ENCODE data around the gene CLEC10A.
A peak's percentile ranks its signal among the peaks of the same experiment; 100 is the strongest.
"Not testable (repeated sequence)": the region's sequence is repeated elsewhere in the genome, so short reads cannot be mapped to it uniquely, and the experiment has no call there.

Gene CLEC10A

DNA sequence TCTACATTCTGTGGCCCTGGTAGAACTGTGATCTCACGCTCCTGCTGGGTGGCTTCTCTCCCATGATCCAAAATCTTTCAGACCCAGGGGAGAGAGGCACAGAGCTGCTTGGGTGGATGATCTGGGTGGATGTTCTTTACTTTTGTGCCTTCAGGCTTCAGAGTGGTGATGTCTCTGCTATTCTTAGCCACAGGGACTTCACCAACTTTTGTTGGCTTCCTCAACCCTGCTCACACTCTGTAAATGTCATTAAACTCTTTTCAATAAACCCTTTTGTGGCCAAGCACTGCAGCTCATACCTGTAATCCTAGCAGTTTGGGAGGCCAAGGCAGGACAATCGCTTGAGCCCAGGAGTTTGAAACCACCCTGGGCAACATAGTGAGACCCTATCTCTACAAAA is 7.6 kb downstream of the CLEC10A start:
- DNase-seq (ENCODE audit: low spot score), result no peak

DNA sequence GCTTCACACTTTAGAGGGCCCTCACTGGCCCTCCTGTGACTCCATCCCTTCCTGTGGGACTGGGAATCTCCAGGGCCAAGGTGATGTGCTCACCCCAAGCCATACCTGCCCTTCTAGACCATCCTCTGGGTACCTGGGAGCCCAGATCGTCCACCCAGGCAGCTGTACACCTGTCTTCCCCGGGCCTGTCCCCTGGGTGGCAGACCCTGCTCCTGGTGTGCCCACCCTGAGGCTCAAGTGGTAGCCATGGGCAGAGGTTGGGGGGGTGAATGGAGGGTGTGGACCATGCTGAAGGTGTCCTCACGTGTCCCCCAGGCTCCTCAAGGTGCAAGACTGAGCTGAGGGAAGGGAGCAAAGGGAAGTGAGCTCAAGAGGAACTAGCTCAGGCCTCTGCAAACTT is 9.3 kb downstream of the CLEC10A start:
- no peak for DNase-seq (ENCODE audit: low spot score)

DNA sequence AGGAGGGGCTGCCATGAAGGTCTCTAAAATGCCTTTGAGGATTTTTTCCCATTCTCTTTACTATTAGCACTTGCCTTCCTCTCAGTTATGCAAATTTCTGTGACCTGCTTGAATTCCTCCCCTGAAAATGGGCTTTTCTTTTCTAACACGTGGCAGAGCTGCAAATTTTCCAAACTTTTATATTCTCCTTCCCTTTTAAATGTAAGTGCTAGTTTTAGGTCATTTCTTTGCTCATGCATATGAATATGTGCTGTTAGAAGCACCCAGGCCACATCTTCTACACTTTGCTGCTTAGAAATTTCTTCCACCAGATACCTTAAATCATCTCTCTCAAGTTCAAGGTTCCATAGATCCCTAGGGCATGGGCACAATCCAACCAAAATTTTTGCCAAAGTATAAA is 11.8 kb downstream of the CLEC10A start:
- no peak for DNase-seq (ENCODE audit: low spot score)

DNA sequence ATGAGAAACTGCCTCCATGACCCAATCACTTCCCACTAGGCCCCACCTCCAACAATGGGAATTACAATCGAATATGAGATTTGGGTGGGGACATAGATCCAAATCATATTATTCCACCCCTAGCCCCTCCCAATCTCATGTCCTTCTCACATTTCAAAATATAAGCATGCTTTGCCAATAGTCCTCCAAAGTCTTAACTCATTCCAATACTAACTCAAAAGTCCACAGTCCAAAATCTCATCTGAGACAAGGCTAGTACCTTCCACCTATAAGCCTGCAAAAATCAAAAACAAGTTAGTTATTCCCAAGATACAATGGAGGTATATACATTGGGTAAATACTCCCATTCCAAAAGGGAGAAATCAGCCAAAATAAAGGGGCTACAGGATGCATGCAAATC is 12.9 kb downstream of the CLEC10A start:
- DNase-seq (ENCODE audit: low spot score), result no peak

DNA sequence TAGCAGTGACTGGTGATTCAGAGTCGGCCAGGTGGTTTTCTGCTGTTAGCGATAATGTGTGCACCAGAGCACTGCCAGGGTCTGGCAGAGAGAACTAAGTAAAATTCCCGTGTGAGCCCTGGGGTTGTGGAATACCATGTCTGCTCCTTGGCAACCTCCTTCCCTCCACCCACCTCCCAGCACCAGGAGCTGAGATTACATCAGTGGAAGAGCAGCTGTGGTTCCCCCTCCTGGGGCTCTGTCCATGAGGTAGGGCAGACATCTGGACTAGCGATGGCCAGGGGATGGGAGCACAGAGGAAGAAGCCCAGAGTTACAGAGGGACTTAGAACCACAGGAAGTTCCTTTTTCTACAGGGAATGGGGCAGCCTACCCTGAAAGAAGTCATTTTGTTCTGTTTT is 15.8 kb downstream of the CLEC10A start:
- DNase-seq (ENCODE audit: low spot score), result no peak

DNA sequence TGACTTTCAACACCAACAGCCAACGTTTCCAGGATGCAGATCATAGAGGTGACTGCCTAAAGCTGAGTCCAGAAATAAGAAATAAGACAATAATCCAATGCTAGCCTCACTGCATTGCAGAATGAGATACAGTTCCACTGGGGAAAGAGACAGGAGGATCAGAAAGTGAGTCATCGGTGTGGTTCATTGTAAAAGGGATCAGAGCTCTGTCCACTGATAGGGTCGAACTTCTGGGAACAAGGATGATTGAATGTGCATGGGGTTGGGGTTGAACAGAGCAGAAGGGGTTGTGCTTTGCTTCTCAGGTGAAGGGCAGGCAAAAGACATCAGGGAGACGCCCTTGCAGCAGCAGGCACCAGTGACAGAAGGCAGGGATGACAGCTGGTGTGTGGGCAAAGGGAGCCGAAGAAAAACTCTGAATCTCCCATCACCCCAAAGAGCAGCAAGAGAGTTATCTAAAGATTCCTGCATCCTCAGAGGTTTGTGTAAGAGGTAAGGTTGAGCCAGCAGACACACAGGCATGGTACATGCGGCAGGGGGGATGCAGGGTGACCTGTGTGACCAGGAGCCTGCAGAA is 16.4 kb downstream of the CLEC10A start:
- DNase-seq (ENCODE audit: low spot score), result no peak

DNA sequence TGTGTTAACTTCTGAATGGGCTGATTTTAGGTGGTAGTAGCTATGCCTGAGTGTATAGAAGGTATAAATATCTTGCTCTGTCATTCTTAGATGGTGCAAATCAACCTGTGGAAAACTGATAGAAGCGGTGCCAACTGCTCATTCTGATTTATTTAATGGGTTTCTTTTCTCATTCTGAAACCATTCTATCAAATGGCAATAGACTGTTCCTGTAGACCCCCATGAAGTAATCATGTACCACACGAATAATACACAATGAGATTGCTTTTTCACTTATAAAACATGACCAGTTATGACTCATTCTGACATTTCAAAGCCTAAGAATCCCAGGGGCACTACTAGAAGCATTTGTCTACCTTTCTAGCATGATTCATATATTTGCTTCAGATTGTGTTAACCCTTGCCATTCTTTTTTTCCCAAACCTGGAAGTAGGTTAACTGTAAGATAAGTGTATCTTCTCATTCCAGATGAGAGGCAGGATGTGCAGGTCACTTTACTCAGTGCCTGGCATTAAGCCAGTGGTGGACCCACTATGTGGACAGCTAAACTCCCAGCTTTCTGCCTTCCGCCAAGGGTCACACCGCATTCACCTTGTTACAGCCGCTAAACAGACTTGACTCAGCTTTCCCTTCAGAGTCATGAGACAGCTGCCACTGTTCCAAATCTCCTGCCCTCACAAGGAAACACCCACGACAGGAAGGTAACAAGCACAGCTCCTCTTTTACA is 19.7 kb downstream of the CLEC10A start:
- no peak for DNase-seq (ENCODE audit: low spot score)

DNA sequence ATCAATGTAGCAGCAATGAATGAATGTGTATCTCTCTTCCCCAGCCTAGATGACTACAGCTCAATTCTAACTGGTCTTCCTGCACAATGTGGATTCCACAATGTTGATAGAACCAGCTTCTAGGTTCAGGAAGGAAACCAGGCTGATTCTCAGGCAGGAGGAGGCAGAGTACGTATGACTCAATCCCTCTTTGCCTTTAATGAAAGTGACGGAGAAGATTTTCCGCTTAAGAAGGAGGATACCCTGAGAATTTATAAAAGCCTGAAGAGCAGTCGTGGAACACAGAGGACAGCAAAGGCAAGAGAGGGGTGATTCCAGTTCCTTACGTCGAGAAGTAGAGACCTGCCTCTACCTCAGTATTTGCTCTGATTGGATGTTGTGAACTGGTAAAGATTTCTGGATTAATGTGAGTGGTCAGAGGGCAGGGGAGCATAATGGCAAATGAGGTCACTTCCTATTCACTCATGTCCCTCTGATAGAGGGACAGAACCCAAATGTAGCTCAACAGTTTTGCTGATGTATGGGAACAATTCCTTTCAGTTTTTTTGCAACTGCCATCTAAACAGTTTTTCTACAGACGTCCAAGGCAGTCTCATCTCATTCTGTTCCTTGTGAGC is 21.1 kb downstream of the CLEC10A start:
- no peak for DNase-seq (ENCODE audit: low spot score)

DNA sequence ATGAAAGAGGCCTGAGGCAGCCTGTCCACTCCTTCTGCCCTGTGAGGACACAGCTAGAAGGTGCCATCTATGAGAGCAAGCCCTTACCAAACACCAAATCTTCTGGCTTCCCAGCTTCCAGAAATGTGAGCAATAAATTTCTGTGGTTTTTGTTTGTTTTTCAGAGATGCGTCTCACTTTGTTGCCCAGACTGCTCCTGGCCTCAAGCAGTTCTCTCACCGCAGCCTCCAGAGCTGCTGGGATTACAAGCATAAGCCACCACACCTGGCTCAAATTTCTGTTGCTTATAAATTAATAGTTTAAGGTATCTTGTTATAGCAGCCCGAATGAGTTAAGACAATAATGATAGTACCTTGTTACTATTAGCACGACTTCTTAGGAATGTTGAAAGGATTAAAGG is 23.7 kb downstream of the CLEC10A start:
- no peak for DNase-seq (ENCODE audit: low spot score)

DNA sequence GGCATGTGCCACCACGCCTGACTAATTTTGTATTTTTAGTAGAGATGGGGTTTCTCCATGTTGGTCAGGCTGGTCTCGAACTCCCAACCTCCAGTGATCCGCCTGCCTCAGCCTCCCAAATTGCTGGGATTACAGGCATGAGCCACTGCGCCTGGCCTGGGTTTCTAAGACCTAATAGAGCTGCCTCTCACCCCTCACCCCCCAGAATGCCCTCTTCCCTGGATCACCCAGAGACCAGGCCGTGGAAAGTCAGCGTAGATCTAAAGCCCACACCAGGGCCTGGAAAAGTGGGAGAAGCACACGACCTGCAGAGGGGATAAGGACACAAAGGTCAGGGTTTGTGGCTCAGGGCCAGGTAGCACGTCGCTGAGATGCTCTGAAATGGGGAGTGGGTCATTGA is 29.5 kb downstream of the CLEC10A start:
- DNase-seq (ENCODE audit: low spot score), result not testable (repeated sequence)

DNA sequence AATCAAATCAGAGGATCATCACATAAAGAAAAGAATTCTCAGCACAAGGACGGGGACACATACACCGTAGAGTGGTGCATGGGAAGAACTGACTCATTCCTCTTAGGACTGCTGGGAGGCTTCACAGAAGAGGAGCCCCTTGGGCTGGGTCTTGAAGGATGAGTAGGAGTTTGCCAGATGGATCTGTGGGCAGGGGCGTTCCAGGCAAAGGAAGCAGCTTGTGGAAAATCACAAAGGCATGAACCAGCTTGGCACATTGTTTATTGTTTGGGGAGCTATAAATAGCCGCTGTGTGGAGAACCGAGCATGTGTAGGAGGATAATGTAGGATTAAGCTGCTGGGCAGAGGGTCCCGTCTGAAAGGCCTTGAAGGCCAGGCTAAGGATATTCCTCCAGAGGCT is 31.1 kb downstream of the CLEC10A start:
- no peak for DNase-seq (ENCODE audit: low spot score)

DNA sequence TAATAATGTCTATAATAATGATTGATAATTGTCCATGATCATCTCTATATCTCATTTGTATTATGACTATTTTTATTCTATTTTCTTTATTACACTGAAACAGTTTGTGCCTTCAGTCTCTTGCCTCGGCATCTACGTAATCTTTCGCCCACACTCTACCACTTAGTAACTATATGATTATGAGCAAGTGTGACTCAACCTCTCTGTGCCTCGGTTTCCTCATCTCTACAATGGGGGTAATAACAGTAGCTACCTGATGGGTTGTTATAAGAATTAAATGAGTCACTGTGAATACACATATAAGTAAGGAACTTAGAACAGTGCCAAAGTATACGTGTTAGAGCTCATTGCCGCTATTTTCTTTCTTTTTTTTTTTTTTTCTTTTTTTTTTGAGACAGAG is 32.5 kb downstream of the CLEC10A start:
- peak; percentile 32 for DNase-seq (ENCODE audit: low spot score)

DNA sequence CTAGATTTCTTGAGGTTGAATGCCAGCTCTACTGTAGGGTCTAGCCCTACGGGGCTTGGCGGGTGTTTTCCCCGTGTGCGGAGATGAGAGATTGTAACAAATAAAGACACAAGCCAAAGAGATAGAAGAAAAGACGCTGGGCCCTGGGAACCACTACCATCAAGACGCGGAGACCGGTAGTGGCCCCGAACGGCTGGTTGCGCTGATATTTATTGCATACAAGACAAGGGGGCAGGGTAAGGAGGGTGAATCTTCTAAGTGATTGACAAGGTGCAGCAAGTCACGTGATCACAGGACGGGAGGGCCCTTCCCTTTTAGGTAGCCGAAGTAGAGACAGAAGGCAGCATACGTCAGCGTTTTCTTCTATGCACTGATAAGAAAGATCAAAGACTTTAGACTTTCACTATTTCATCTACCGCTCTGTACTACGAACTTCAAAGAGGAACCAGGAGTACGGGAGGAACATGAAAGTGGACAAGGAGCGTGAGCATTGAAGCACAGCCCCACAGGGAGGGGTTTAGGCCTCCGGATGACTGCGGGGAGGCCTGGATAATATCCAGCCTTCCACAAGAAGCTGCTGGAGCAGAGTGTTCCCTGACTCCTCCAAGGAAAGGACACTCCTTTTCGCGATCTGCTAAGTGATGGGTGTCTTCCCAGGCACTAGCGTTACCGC is 33.2 kb downstream of the CLEC10A start:
- DNase-seq (ENCODE audit: low spot score), result peak; percentile 87

DNA sequence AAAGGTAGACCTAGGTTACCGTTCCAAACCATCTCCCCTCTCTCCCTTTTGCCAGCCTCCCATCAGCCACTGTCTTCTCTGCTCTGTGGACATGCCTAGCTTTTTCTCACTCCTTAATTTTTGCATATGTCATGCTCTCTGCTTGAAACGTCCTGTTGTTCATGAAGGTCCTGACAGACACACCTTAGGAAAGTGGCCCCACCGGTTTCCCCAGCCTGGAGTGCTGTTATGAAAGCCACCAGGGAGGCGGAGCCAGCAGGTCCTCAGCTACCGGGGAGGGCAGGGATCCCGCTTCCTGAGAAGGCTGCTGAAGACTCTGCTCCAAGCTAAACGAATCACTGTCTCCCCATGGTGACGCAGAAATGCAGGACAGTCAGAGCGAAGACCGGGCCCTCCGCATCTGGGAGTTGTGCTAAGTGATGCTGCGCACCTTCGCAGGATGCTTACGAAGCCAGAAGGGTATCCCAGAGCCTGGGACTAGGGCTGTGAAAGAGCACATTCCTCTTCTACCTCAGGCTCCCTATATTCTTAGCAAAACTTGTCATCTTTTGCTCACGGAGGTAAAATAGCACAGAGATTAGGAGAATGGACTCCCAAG is 33.8 kb downstream of the CLEC10A start:
- peak; percentile 38 for DNase-seq (ENCODE audit: low spot score)

DNA sequence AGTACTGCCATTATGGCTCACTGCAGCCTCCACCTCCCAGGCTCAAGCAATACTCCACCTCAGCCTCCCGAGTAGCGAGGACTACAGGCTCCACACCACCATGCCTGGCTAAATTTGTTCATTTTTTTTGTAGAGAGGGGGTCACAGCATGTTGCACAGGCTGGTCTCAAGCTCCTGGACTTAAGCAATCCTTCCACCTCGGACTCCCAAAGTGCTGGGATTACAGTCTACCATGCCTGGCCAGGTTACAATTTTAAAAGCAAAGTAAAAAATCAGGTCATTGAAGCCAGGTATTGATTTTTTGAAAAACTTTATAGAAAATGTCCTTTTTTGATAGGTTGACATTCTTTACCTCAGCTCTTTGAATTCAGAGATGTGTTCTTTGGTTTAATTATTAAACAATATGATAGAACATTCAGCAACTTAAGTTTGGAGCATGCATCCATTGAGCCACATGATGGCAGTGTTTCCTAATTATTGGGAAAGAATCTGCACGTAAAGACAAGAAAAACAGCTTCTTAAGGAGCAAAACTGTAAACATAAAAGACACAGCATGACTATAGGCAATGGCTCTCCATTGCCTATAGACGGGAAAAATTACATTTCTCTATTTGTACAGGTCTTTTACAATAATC is 34.4 kb downstream of the CLEC10A start:
- DNase-seq (ENCODE audit: low spot score), result peak; percentile 84

DNA sequence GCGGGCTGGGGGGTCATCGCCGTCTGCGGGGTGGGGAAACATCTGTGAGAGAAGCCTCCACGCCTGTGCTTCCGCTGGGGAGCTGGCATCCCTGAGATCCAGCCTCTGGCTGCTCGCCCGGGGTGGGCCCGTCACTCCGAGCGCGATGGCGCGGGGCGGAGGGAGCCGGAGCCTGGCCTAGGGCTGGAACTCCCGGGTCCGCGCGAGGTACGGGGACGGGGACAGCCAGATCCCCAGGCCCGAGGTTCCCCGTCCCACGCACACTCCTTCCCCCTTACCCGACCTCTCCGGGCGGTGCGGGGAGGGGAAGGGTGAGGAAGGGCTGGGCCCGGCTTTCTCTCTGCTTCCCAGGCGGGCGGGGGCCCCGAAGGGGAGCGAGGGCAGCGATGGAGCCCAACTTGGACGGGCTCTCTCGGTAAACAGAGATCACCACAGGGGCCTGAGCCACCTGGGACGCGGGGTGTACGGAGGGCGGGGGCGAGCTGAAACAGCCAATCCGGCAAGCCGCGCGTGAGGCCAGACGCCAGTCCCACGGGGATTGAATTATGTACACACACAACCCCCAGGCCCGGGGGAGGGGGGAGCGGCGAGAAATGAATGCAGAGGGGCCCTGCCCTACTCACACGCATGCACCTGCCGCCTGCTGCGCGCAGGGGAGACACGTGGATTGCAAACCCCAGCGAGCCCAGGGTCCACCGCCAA is 36.4 kb downstream of the CLEC10A start, which contains the start of gene SLC16A11:
SLC16A11 (minus strand) TSS at position 596 of the 702 bp plus-strand sequence; CDS start at position 17, 579 bp downstream.
- no peak for DNase-seq (ENCODE audit: low spot score)

DNA sequence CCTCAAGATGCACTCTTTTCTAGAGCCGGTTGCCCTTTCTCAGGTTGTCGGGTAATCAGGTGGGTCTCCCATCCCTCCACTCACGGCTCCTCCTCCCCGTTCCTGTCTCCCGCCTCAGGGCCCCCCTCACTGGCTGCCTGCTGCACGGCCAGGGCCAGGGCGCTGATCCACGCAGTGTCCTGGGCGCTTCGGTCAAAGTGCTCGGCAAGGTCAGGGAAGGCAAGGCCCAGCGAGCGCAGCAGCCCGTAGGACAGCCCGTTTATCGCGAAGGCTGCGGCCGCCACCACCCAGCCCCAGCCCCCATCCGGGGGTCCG is 36.9 kb downstream of the CLEC10A start:
- DNase-seq (ENCODE audit: low spot score), result no peak

DNA sequence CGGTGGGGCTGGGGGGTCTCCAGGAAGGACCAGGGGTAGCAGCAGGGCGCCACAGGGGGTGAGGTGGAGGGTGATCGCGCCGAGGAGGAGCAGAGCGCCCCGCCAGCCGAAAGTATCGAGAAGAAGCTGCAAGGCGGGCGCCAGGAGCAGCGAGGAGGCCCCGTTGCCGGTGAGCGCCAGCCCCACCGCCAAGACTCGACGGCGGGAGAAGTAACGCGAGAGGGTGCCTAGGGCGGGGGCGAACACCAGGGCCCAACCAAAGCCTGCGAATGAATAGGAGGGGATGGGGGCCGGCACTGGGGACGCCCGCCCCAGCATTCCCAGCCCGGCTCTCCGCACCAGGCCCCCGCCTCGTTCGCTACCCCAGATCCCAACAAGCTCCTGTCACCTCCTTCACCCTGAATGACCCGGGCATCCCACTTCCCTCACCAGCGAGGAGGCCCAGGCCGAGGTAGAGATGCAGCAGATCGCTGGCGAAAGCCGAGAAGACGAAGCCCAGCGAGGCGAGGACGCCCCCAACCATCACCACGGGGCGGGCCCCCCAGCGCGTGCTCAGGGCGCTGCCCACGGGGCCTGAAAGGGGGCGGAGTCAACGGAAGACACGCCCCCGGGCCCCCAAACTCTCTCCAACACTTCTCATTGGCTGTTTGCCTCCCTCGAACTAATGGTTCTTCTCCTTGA is 37.4 kb downstream of the CLEC10A start:
- DNase-seq (ENCODE audit: low spot score), result peak; percentile 35

DNA sequence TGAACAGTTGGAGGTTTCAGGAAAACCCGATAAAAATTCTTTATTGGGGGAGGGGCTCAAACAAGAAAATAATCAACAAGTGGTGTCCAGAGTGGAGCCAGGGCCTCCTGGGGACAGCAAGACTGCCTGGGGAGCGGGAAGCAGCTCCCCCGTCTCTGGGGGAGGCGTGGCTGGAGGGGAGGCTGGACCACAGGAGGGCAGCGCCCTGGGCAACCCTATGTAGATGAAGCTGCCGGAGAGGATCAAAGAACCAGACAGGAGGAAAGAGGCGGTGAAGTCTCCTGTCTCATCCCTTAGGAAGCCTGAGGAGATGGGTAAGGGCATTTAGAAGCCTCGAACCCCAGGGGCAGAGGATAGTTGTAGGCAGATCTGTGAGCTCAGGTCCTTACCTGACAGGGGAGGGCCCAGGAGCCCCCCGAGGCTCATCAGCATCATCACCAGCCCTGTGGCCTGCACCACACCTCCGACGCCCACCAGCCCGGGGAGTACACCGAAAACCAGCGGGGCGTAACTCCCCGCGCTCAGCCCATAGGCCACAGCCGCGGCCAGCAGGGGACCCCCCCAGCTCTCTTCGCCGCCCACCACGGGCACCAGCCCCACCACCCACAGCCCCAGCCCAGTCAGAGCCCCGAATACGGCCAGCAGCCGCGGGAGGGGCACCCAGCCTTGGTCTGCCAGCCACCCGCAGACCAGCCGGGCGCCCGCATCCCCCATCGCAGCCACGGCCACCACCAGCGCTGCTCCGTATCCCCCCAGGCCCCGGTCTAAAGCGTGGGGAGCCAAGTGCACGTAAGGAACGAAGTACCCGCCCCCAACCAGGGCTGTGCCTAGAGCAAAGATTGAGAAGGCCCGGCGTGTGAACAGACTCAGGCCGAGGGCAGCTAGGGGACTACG is 38.2 kb downstream of the CLEC10A start:
- DNase-seq (ENCODE audit: low spot score), result no peak

DNA sequence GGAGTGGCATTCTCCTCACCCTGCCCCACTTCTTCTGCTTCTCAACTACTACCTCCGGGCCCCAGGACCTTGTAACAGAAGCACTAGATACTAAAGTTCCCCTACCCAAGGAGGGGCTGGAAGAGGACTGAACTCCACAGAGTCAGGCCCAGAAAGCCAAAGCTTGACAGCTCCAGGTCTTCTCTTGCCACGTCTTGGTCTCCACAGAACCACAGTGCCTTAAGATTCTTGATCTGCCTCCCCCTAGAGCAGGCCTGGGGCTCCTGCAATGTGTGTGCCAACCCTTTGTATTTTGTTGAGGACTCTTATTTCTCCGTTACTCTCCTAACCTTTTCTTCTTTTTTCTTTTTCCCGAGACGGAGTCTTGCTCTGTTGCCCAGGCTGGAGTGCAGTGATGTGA is 40.2 kb downstream of the CLEC10A start:
- DNase-seq (ENCODE audit: low spot score), result no peak

Measured in CD4-positive, alpha-beta T cell treated with Interleukin-2 at 100 ng/mL for 4 hours (primary cell).